HT1080 (cell line): ENCODE data around the gene HLA-DQB1. TPM values are rescaled to one million over a fixed set of nuclear protein-coding genes. Genes with fewer than 3 reads are reported as not detected.

Experiments
- DNase-seq: peaks from one replicate; pipeline ENCODE4 v3.0.0-alpha.2; 2015; ENCODE audit warnings: low read depth
- total RNA-seq: library from RNA; depleted of rRNA; stranded (reverse); fragments of >200 nt; shearing (Covaris generic); gene quantifications from 2 replicates; pipeline ENCODE4 v1.2.3, GENCODE V29; 2014; rRNA removed

The HLA-DQB1 gene
- total RNA-seq, 1 experiment from 2014 or later = not detected

- no peak for DNase-seq
These were observed 38.6 kb downstream of the HLA-DQB1 start for GRCh38 chr6:32627831-32628230.

DNA sequence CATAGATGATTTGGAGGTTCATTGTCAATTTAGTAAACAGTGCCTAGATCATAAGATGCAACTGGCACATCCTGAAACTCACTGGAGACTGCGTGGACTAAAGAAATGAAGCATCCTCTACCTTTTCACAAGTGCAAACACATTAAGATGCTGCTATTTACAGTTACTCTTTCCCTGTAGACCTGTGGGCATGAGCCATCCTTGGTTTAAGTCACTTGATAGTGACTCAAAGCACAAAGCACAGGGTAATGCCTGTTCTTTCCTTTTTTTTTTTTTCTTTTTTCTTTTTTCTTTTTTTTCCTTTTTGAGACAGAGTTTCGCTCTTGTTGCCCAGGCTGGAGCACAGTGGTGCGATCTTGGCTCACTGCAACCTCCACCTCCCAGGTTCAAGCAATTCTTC is 39.2 kb downstream of the HLA-DQB1 start:
- DNase-seq = no peak

GRCh38 chr6:32625137-32625536 is 41.3 kb downstream of the HLA-DQB1 start:
- DNase-seq = no peak

DNA sequence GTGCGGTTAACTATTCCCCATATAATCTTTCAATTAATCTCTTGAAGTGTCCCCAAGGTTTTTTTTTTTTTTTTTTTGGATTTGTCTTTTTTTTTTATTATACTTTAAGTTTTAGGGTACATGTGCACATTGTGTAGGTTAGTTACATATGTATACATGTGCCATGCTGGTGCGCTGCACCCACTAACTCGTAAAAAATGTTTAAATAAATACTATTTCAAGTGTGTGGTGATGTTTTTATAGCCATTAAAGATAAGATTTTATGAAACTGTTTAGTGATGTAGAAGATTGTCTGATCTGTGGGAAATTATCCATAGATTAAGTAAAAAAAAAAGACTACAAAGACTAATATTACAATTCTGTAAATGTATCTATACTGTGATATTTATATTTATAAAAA is 41.9 kb downstream of the HLA-DQB1 start:
- no peak for DNase-seq

DNA sequence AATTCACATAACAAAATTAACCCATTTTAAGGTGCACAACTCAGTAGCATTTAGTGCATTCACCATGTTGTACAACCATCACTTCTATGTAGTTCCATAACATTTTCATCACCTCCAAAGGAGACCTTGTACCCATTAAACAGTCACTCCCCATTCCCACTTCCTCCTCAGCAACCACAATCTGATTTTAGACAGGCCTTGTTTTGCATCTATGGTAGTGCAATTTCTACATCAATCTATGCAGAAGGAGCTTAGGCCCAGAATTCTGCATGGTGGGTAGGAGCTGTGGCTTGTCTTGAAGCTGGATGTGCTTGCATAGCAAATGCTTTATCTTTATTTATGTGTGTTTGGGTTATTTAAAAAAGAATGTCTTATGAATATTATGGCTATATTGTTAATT is 42.8 kb downstream of the HLA-DQB1 start:
- no peak for DNase-seq

- peak; percentile 19 for DNase-seq
These were observed 43.7 kb downstream of the HLA-DQB1 start for GRCh38 chr6:32622545-32623401.

DNA sequence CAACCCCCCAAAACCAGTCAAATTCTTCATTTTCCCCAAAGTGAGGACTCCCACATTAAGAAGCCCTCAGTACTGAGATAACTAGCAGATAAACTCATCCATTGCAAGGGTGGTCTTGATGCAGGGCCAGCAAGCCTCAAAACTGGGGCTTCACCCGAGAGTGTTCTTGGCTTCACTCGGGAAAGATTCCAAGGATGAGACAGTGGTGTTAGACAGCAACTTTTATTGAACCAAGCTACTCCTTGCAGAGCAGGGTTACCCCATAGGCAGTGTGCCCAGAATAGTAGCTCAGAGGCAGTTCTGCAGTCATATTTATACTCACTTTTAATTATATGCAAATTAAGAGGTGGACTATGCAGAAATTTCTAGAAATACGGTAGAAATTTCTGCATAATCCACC is 45.1 kb downstream of the HLA-DQB1 start:
- DNase-seq = no peak

GRCh38 chr6:32617751-32618150 is 48.7 kb downstream of the HLA-DQB1 start:
- no peak for DNase-seq

GRCh38 chr6:32615885-32616532 is 50.4 kb downstream of the HLA-DQB1 start:
- DNase-seq = no peak

DNA sequence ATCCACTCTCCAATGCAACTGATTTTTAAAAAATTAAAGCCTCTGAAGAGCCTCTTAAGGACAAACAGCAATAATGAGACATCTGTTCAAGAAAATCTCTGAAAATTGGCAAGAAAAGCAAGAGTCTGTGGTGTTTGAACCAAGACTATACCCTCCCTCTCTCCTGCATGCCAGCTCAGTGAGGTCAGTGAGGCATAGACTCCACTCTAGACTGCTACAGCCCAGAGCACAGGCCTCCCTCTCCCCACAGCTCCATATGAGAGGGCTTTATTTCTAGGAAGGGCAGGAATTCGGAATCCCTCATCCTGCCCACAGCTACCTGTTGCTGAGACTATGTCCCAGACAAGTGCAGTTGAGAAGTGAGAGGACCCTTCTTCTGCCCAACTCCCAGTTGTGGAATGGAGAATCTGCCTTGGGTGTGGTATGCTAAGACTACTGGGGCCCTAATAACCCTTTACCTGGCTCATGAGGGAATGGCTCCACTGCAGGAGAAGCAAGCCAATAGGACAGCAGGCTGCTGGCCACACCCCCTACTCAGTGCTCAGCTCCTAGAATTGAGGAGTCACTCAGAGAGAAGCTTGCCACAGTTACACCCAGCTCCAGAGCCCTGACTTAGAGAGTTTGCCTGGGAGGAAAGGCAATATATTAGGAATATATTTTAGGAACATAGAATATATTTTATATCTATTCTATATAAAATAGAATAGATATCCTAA is 51.9 kb downstream of the HLA-DQB1 start:
- no peak for DNase-seq

DNA sequence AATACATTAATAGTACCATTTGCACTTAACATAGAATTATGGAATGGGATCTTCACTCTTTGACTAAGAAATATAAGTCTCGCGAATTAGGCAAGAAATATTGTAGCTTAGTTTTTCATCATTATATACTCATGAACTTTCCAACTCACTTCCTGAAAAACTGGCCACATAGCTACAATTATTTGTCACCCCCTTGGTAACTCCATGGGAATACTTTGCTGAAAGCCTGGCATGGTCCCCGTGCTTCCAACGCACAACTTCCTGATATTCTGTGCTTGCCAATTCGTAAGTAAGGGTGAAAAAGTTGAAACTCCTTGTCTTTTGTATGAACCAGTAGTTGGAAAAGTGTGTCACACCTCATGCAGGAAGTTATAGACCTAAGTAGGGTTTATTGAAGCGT is 53.0 kb downstream of the HLA-DQB1 start:
- no peak for DNase-seq

GRCh38 chr6:32610682-32611296 is 55.7 kb downstream of the HLA-DQB1 start:
- no peak for DNase-seq

GRCh38 chr6:32609731-32610640 is 56.5 kb downstream of the HLA-DQB1 start:
- peak; percentile 87 for DNase-seq

Other genes starting within 250 kb of the HLA-DQB1 start
- 0.33 and 0.61 TPM in 2 replicates for gene HLA-DRA, start 226.8 kb downstream of the HLA-DQB1 start, total RNA-seq
- gene HLA-DRB5, start 136.4 kb downstream of the HLA-DQB1 start, total RNA-seq = not detected in 2 replicates
- not detected in 2 replicates for gene HLA-DRB1, start 76.8 kb downstream of the HLA-DQB1 start, total RNA-seq
- gene HLA-DQA1, start 29.3 kb downstream of the HLA-DQB1 start, total RNA-seq = not detected in 2 replicates
- not detected in 2 replicates for gene HLA-DQA2, start 74.7 kb upstream of the HLA-DQB1 start, total RNA-seq
- not detected in 2 replicates for gene HLA-DQB2, start 96.9 kb upstream of the HLA-DQB1 start, total RNA-seq
- 0.10 and 0.13 TPM in 2 replicates for gene HLA-DOB, start 150.3 kb upstream of the HLA-DQB1 start, total RNA-seq
- 89.3 and 104 TPM in 2 replicates for gene TAP2, start 172.1 kb upstream of the HLA-DQB1 start, total RNA-seq
- 46.2 and 52.4 TPM in 2 replicates for gene PSMB8, start 177.4 kb upstream of the HLA-DQB1 start, total RNA-seq
- 28.1 and 32.0 TPM in 2 replicates for gene TAP1, start 187.0 kb upstream of the HLA-DQB1 start, total RNA-seq
- gene PSMB9, start 187.5 kb upstream of the HLA-DQB1 start, total RNA-seq = 16.5 and 32.5 TPM in 2 replicates